ENCODE data around the gene TEK.
A peak's percentile ranks its signal among the peaks of the same experiment; 100 is the strongest.

DNA sequence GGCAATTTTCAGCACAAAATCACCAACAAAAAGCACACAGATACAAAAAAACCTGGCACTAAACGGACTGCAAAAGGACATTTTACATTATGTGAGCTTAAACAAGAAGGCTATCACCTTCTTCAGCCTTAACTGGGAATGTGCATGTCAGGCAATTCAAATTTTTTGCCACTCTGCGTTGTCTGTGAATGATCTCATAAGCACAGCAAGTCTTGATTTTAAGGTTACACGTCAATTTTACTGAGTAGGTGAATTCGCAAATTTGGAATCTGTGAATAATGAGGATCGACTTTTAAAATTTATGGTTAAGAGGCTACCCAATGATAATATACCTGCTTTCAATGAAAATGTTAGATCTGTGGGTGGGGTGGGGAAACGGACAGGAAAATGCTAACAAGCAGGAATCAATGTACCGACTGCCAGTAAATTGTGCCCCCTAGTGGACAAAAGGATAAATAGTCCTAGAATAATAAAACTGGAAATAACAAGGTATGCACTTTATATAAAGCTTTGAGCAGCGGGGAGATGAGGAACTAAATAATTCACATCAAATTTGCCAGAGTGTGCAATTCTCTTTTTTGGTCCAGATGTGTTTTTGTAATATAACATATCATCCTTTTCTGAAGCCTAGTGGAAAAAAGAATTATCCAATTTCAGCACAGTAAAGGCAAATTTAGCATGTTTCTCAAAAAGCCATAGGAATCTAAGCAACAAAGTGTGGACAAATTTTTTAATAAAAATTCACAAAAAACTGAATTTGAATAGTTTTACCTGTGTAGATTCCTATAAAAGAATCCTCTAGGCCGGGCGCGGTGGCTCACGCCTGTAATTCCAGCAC is 167.4 kb downstream of the TEK start:
- TF ChIP-seq CTCF (IDR thresholded peaks at IDR 0.05) (peak; percentile 65 to 67 (median 66)), POLR2A (IDR thresholded peaks at IDR 0.05) (no peak)
